ENCODE measurements around the gene TEAD4.

Gene TEAD4

DNA sequence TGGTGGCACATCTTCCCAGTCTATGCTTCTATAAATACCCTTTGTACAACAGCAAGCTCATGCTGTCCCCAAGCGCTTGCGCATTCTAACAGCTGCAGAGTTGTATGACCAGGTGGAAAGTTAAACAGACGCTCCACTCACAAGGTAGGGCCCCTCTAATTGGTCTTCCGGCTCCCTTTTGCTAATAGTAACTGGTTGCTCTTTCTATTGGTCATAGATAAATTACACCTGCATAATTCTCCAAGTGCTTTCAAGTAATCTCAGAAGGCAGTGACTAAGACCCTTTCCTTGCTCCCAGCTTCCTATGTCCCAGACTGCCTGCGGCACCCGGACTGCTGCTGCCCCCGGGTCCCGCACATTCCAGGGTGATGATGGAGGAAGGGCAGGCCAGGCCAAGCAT, 111.9 kb downstream of the TEAD4 start:
- no peak overlapping the region for H3K4me2 ChIP-seq (ENCODE audit: low read length)
- no peaks in the 10 kb centered on the region for H4K20me1 ChIP-seq (ENCODE audit: insufficient read depth, low read length)
- no peak overlapping the region for H3K27ac ChIP-seq (ENCODE audit: low read length)
- no peaks in the 10 kb centered on the region for H3K4me1 ChIP-seq (ENCODE audit: low read length)
- no peak overlapping the region for H2AFZ ChIP-seq (ENCODE audit: low read depth, low read length)
- H3K9ac ChIP-seq (ENCODE audit: low read length): no peak overlapping the region
- H3K27me3 ChIP-seq (ENCODE audit: low read depth, low read length): peaks cover 30% of the 10 kb centered on the region
- no peak overlapping the region for H3K4me3 ChIP-seq (ENCODE audit: low read length)
- no peaks in the 10 kb centered on the region for H3K36me3 ChIP-seq (replicated peaks; ENCODE audit: low read depth, low read length)
- no peaks in the 10 kb centered on the region for H3K79me2 ChIP-seq (ENCODE audit: low read length)
- no peaks in the 10 kb centered on the region for H3K9me3 ChIP-seq (ENCODE audit: insufficient read depth, low read length)
- TF ChIP-seq, protein P1, sequence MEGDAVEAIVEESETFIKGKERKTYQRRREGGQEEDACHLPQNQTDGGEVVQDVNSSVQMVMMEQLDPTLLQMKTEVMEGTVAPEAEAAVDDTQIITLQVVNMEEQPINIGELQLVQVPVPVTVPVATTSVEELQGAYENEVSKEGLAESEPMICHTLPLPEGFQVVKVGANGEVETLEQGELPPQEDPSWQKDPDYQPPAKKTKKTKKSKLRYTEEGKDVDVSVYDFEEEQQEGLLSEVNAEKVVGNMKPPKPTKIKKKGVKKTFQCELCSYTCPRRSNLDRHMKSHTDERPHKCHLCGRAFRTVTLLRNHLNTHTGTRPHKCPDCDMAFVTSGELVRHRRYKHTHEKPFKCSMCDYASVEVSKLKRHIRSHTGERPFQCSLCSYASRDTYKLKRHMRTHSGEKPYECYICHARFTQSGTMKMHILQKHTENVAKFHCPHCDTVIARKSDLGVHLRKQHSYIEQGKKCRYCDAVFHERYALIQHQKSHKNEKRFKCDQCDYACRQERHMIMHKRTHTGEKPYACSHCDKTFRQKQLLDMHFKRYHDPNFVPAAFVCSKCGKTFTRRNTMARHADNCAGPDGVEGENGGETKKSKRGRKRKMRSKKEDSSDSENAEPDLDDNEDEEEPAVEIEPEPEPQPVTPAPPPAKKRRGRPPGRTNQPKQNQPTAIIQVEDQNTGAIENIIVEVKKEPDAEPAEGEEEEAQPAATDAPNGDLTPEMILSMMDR (IDR thresholded peaks at IDR 0.05; ENCODE audit: low read depth, low read length): no peak
- no peak for TF ChIP-seq EZH2phosphoT487 (IDR thresholded peaks at IDR 0.05; ENCODE audit: low read depth)

DNA sequence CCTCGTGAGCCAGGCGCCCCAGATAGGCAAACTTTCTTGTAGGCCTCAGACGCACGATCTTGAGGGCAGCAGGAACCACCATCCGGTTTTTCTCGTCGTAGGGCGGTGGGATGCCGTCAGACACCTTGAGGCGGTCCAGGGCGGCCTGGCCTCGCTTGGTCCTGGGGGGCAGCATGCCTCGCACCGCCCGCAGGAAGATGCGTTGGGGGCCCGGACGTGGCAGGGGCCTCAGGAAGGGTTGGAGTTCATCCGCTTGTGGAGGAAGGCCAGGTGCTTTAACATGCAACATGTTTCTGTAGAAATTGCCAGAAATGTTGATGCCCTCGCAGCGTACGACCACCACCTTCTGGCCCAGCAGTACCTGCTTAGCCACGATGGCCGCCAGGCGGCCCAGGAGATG, 112.5 kb downstream of the TEAD4 start:
- no peak overlapping the region for H3K27ac ChIP-seq (ENCODE audit: low read length)
- no peaks in the 10 kb centered on the region for H3K36me3 ChIP-seq (replicated peaks; ENCODE audit: low read depth, low read length)
- TF ChIP-seq, protein P1 (IDR thresholded peaks at IDR 0.05; ENCODE audit: low read depth, low read length): no peak
- no peak for TF ChIP-seq EZH2phosphoT487 (IDR thresholded peaks at IDR 0.05; ENCODE audit: low read depth)
- no peak overlapping the region for H3K4me2 ChIP-seq (ENCODE audit: low read length)
- H3K9me3 ChIP-seq (ENCODE audit: insufficient read depth, low read length): no peaks in the 10 kb centered on the region
- no peak overlapping the region for H3K4me3 ChIP-seq (ENCODE audit: low read length)
- H2AFZ ChIP-seq (ENCODE audit: low read depth, low read length): no peak overlapping the region
- H3K79me2 ChIP-seq (ENCODE audit: low read length): no peaks in the 10 kb centered on the region
- H3K4me1 ChIP-seq (ENCODE audit: low read length): no peaks in the 10 kb centered on the region
- H3K27me3 ChIP-seq (ENCODE audit: low read depth, low read length): peaks cover 33% of the 10 kb centered on the region
- H4K20me1 ChIP-seq (ENCODE audit: insufficient read depth, low read length): no peaks in the 10 kb centered on the region
- no peak overlapping the region for H3K9ac ChIP-seq (ENCODE audit: low read length)

DNA sequence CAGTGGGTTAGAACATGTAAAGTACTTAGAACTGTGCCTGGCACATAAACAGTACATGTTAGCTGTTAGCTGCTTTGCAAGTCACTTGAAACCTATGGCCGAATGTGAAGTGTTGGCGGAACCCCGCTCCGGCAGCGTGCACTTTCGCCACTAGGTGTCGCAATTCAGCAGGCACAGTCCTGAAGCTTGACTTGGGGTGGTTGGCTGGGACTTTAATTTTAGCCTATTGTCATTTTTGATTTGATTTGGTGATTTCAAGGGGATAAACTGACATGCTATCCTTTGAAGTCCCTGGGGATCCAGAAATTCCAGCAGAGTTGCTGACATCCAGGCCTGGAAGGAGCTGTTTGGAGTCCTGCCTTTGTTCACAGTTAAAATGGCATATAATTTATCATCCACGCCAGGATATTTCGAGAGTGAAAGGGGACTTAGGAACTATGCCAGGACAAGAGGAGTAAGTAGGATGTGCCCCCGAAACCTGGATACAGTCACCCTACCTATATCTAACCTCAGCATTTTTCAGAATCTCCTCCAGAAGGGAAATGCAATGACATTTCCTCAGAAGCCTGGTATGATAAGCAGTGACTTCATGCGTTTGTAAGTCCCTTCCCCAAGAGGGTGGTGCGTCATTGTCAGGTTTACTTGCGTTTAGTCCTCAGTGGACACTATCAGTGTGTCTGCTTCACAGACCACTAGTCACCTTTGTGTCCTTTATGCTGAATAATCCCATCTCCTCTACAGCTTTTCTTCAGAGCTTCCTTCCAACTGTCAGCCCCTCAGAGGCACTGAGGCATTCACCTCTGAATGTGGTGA, 114.4 kb downstream of the TEAD4 start:
- H4K20me1 ChIP-seq (ENCODE audit: insufficient read depth, low read length): no peaks in the 10 kb centered on the region
- peaks cover 39% of the 10 kb centered on the region for H3K27me3 ChIP-seq (ENCODE audit: low read depth, low read length)
- peak overlapping the region; percentile 20 for H3K4me2 ChIP-seq (ENCODE audit: low read length)
- H3K9ac ChIP-seq (ENCODE audit: low read length): no peak overlapping the region
- TF ChIP-seq, protein P1 (IDR thresholded peaks at IDR 0.05; ENCODE audit: low read depth, low read length): peak; percentile 97
- no peak for TF ChIP-seq EZH2phosphoT487 (IDR thresholded peaks at IDR 0.05; ENCODE audit: low read depth)
- H3K4me1 ChIP-seq (ENCODE audit: low read length): 0 out of 2 replicates have a peak, but pooled peaks cover 2% of the 10 kb centered on the region
- H3K4me3 ChIP-seq (ENCODE audit: low read length): no peak overlapping the region
- H3K27ac ChIP-seq (ENCODE audit: low read length): no peak overlapping the region
- H3K36me3 ChIP-seq (replicated peaks; ENCODE audit: low read depth, low read length): no peaks in the 10 kb centered on the region
- H3K9me3 ChIP-seq (ENCODE audit: insufficient read depth, low read length): no peaks in the 10 kb centered on the region
- H3K79me2 ChIP-seq (ENCODE audit: low read length): no peaks in the 10 kb centered on the region
- H2AFZ ChIP-seq (ENCODE audit: low read depth, low read length): no peak overlapping the region

DNA sequence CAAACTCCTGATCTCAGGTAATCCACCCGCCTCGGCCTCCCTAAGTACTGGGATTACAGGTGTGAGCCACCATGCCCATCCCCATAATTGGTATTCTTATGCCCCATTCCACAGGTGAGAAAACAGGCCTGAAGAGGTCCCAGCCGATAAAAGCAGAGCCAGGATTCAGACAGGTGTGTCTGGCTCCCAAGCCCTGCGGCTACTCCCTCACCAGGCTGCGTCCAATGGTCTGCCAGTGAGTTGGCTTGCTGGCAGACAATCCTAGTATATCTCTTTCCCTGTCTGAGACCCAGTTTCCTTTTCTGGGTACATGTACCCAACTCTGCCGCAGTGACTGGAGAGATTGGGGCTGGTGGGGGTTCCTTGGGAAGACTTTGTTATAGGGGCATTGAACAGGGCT, 116.1 kb downstream of the TEAD4 start:
- Histone ChIP-seq H2AFZ (ENCODE audit: low read depth, low read length) (no peak overlapping the region), H3K4me3 (ENCODE audit: low read length) (no peak overlapping the region), H3K4me2 (ENCODE audit: low read length) (no peak overlapping the region), H3K9me3 (ENCODE audit: insufficient read depth, low read length) (no peaks in the 10 kb centered on the region), H3K27me3 (ENCODE audit: low read depth, low read length) (peaks cover 27% of the 10 kb centered on the region), H3K27ac (ENCODE audit: low read length) (no peak overlapping the region), H4K20me1 (ENCODE audit: insufficient read depth, low read length) (no peaks in the 10 kb centered on the region), H3K4me1 (ENCODE audit: low read length) (0 out of 2 replicates have a peak, but pooled peaks cover 2% of the 10 kb centered on the region), H3K36me3 (replicated peaks; ENCODE audit: low read depth, low read length) (no peaks in the 10 kb centered on the region), H3K79me2 (ENCODE audit: low read length) (no peaks in the 10 kb centered on the region), H3K9ac (ENCODE audit: low read length) (no peak overlapping the region)
- TF ChIP-seq EZH2phosphoT487 (IDR thresholded peaks at IDR 0.05; ENCODE audit: low read depth): no peak
- TF ChIP-seq, protein P1 (IDR thresholded peaks at IDR 0.05; ENCODE audit: low read depth, low read length): no peak
